Measurements from ENCODE around the gene BICRAL.
A peak's percentile ranks its signal among the peaks of the same experiment; 100 is the strongest.

The BICRAL gene

GRCh38 chr6:42782689-42783176 is 881 bp downstream of the BICRAL start:
- Histone ChIP-seq H3K4me1 (ENCODE audit: control insufficient read depth, insufficient read depth, low read length, poor library complexity, severe bottlenecking) (no peaks in the 10 kb centered on the region), H3K9me3 (ENCODE audit: control insufficient read depth, low read length) (no peaks in the 10 kb centered on the region), H3K36me3 (ENCODE audit: control insufficient read depth, insufficient read depth, low read length) (no peaks in the 10 kb centered on the region), H3K4me3 (ENCODE audit: extremely low read depth, insufficient read depth, low read length, poor library complexity, severe bottlenecking) (peak overlapping the region; percentile 89), H3K27ac (ENCODE audit: low read depth, low read length, severe bottlenecking) (peak overlapping the region; percentile 99)
- WGBS, 2 experiments (ENCODE audit: insufficient coverage in 2 of 2): 1% methylated on average over 18 to 30 of the region's 51 CpGs

GRCh38 chr6:42783177-42783875 is 1.5 kb downstream of the BICRAL start:
- Histone ChIP-seq H3K9me3 (ENCODE audit: control insufficient read depth, low read length) (no peaks in the 10 kb centered on the region), H3K4me3 (ENCODE audit: extremely low read depth, insufficient read depth, low read length, poor library complexity, severe bottlenecking) (peak overlapping the region; percentile 89), H3K27ac (ENCODE audit: low read depth, low read length, severe bottlenecking) (peak overlapping the region; percentile 99), H3K4me1 (ENCODE audit: control insufficient read depth, insufficient read depth, low read length, poor library complexity, severe bottlenecking) (no peaks in the 10 kb centered on the region), H3K36me3 (ENCODE audit: control insufficient read depth, insufficient read depth, low read length) (no peaks in the 10 kb centered on the region)
- WGBS, 2 experiments (ENCODE audit: insufficient coverage in 2 of 2): 0 to 1% methylated on average over 47 to 59 of the region's 79 CpGs

DNA sequence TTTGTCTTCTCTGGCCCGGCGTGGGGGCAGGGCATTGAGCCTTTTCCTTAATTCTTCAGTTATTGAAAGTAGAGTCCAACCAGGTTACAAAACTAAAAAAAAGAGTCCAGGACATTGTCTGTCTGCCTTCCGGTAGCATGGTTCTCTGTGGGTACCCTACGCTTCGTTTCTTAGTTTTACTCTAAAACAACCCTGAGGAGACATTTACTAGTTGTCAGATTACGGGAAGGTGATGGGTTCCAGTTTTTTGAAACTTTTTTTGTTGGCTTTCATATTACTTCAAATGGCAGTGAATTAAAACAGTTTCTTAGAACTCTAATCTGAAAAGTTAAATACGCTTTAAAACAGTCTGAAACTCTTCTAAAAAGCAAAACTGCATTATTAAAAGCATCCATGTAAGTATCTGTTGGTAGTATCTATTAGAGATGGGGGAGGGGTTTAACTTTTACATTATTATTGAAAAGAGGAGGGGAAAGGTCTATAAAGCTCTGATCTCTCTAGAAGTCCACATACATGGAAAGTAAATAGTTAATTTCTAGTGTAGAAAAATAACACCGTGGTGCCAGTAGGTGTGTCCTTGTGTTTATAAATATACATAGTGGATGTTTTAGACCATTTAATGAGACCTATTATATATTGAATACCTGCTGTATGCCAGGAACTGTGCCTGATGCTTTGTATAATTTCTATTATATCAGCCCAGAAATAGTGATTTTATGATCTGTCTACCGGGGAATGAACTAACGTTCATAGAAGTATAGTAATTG is 2.2 kb downstream of the BICRAL start:
- WGBS, 2 experiments (ENCODE audit: insufficient coverage in 2 of 2): 0% methylated on average over 2 to 4 of the region's 10 CpGs
- Histone ChIP-seq H3K4me1 (ENCODE audit: control insufficient read depth, insufficient read depth, low read length, poor library complexity, severe bottlenecking) (no peaks in the 10 kb centered on the region), H3K27ac (ENCODE audit: low read depth, low read length, severe bottlenecking) (peak overlapping the region; percentile 99), H3K36me3 (ENCODE audit: control insufficient read depth, insufficient read depth, low read length) (no peaks in the 10 kb centered on the region), H3K9me3 (ENCODE audit: control insufficient read depth, low read length) (no peaks in the 10 kb centered on the region), H3K4me3 (ENCODE audit: extremely low read depth, insufficient read depth, low read length, poor library complexity, severe bottlenecking) (peak overlapping the region; percentile 89)

- Histone ChIP-seq H3K27ac (ENCODE audit: low read depth, low read length, severe bottlenecking) (no peak overlapping the region), H3K36me3 (ENCODE audit: control insufficient read depth, insufficient read depth, low read length) (no peaks in the 10 kb centered on the region), H3K4me3 (ENCODE audit: extremely low read depth, insufficient read depth, low read length, poor library complexity, severe bottlenecking) (peak overlapping the region; percentile 89), H3K9me3 (ENCODE audit: control insufficient read depth, low read length) (no peaks in the 10 kb centered on the region), H3K4me1 (ENCODE audit: control insufficient read depth, insufficient read depth, low read length, poor library complexity, severe bottlenecking) (no peaks in the 10 kb centered on the region)
- 87% methylated on average over 7 to 11 of the region's 12 CpGs for WGBS, 2 experiments (ENCODE audit: insufficient coverage in 2 of 2)
These were observed 3.1 kb downstream of the BICRAL start for GRCh38 chr6:42784717-42785498.

GRCh38 chr6:42786525-42786985 is 4.7 kb downstream of the BICRAL start:
- H3K9me3 ChIP-seq (ENCODE audit: control insufficient read depth, low read length): no peaks in the 10 kb centered on the region
- WGBS, 2 experiments (ENCODE audit: insufficient coverage in 2 of 2): 94% methylated on average over 3 of the region's 3 CpGs
- H3K4me3 ChIP-seq (ENCODE audit: extremely low read depth, insufficient read depth, low read length, poor library complexity, severe bottlenecking): no peak overlapping the region
- H3K36me3 ChIP-seq (ENCODE audit: control insufficient read depth, insufficient read depth, low read length): no peaks in the 10 kb centered on the region
- H3K27ac ChIP-seq (ENCODE audit: low read depth, low read length, severe bottlenecking): no peak overlapping the region
- no peaks in the 10 kb centered on the region for H3K4me1 ChIP-seq (ENCODE audit: control insufficient read depth, insufficient read depth, low read length, poor library complexity, severe bottlenecking)

GRCh38 chr6:42787063-42787472 is 5.2 kb downstream of the BICRAL start:
- Histone ChIP-seq H3K4me1 (ENCODE audit: control insufficient read depth, insufficient read depth, low read length, poor library complexity, severe bottlenecking) (no peaks in the 10 kb centered on the region), H3K4me3 (ENCODE audit: extremely low read depth, insufficient read depth, low read length, poor library complexity, severe bottlenecking) (no peak overlapping the region)
- 89 to 90% methylated on average over 1 to 2 of the region's 2 CpGs for WGBS, 2 experiments (ENCODE audit: insufficient coverage in 2 of 2)

DNA sequence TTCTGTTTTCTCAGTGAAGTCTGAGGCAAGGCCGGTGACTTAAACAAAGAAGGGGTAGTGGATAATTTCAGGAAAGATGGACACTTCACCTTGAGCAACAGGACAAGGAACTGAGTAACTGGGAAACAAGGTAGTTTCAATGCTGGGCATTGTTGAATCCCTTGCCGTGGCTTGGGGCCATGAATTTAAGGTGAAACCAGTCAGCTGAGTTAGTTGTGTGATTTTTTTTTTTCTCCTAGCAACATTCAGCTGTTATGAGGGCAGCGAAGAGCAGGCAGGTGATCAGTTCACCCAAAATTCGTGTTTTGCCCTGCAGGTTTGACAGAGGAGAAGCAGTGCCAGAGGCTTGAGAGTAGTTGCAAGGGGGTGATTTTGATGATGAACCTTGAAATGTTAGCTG is 6.8 kb downstream of the BICRAL start:
- no peaks in the 10 kb centered on the region for H3K9me3 ChIP-seq (ENCODE audit: control insufficient read depth, low read length)
- H3K36me3 ChIP-seq (ENCODE audit: control insufficient read depth, insufficient read depth, low read length): no peaks in the 10 kb centered on the region
- WGBS, 2 experiments (ENCODE audit: insufficient coverage in 2 of 2): 90 to 100% methylated on average over 4 of the region's 4 CpGs
- H3K4me3 ChIP-seq (ENCODE audit: extremely low read depth, insufficient read depth, low read length, poor library complexity, severe bottlenecking): no peak overlapping the region
- H3K27ac ChIP-seq (ENCODE audit: low read depth, low read length, severe bottlenecking): no peak overlapping the region
- H3K4me1 ChIP-seq (ENCODE audit: control insufficient read depth, insufficient read depth, low read length, poor library complexity, severe bottlenecking): no peaks in the 10 kb centered on the region

More at GRCh38 chr6:42787063-42787472, 5.2 kb downstream of the BICRAL start:
- Histone ChIP-seq H3K9me3 (ENCODE audit: control insufficient read depth, low read length) (no peaks in the 10 kb centered on the region), H3K36me3 (ENCODE audit: control insufficient read depth, insufficient read depth, low read length) (no peaks in the 10 kb centered on the region), H3K27ac (ENCODE audit: low read depth, low read length, severe bottlenecking) (no peak overlapping the region)

GRCh38 chr6:42790549-42791181 is 8.8 kb downstream of the BICRAL start:
- Histone ChIP-seq H3K36me3 (ENCODE audit: control insufficient read depth, insufficient read depth, low read length) (no peaks in the 10 kb centered on the region), H3K27ac (ENCODE audit: low read depth, low read length, severe bottlenecking) (peak overlapping the region; percentile 24)
- whole genome bisulfite sequencing, 2 experiments (ENCODE audit: insufficient coverage in 2 of 2): 61 to 71% methylated on average over 3 to 4 of the region's 5 CpGs

GRCh38 chr6:42791706-42792320 is 10.0 kb downstream of the BICRAL start:
- Histone ChIP-seq H3K4me3 (ENCODE audit: extremely low read depth, insufficient read depth, low read length, poor library complexity, severe bottlenecking) (no peak overlapping the region), H3K4me1 (ENCODE audit: control insufficient read depth, insufficient read depth, low read length, poor library complexity, severe bottlenecking) (no peaks in the 10 kb centered on the region), H3K36me3 (ENCODE audit: control insufficient read depth, insufficient read depth, low read length) (no peaks in the 10 kb centered on the region), H3K27ac (ENCODE audit: low read depth, low read length, severe bottlenecking) (no peak overlapping the region), H3K9me3 (ENCODE audit: control insufficient read depth, low read length) (no peaks in the 10 kb centered on the region)
- 94 to 100% methylated on average over 1 to 3 of the region's 3 CpGs for WGBS, 2 experiments (ENCODE audit: insufficient coverage in 2 of 2)

More at GRCh38 chr6:42790549-42791181, 8.8 kb downstream of the BICRAL start:
- Histone ChIP-seq H3K9me3 (ENCODE audit: control insufficient read depth, low read length) (no peaks in the 10 kb centered on the region), H3K4me1 (ENCODE audit: control insufficient read depth, insufficient read depth, low read length, poor library complexity, severe bottlenecking) (no peaks in the 10 kb centered on the region), H3K4me3 (ENCODE audit: extremely low read depth, insufficient read depth, low read length, poor library complexity, severe bottlenecking) (no peak overlapping the region)

- no CpG with 5 or more reads among the region's 1 CpG for WGBS, 2 experiments (ENCODE audit: insufficient coverage in 2 of 2)
- H3K36me3 ChIP-seq (ENCODE audit: control insufficient read depth, insufficient read depth, low read length): no peaks in the 10 kb centered on the region
- no peak overlapping the region for H3K27ac ChIP-seq (ENCODE audit: low read depth, low read length, severe bottlenecking)
- no peak overlapping the region for H3K4me3 ChIP-seq (ENCODE audit: extremely low read depth, insufficient read depth, low read length, poor library complexity, severe bottlenecking)
- no peaks in the 10 kb centered on the region for H3K9me3 ChIP-seq (ENCODE audit: control insufficient read depth, low read length)
- H3K4me1 ChIP-seq (ENCODE audit: control insufficient read depth, insufficient read depth, low read length, poor library complexity, severe bottlenecking): no peaks in the 10 kb centered on the region
These were observed 13.8 kb downstream of the BICRAL start for GRCh38 chr6:42795651-42796050.
